SK-N-DZ (cell line): ENCODE results near the gene TEX44.
A peak's percentile ranks its signal among the peaks of the same experiment; 100 is the strongest.

Source experiments
- DNase-seq: peaks from one replicate; pipeline ENCODE4 v3.0.0-alpha.2; 2015; ENCODE audit warnings: low spot score

TEX44 gene

DNA sequence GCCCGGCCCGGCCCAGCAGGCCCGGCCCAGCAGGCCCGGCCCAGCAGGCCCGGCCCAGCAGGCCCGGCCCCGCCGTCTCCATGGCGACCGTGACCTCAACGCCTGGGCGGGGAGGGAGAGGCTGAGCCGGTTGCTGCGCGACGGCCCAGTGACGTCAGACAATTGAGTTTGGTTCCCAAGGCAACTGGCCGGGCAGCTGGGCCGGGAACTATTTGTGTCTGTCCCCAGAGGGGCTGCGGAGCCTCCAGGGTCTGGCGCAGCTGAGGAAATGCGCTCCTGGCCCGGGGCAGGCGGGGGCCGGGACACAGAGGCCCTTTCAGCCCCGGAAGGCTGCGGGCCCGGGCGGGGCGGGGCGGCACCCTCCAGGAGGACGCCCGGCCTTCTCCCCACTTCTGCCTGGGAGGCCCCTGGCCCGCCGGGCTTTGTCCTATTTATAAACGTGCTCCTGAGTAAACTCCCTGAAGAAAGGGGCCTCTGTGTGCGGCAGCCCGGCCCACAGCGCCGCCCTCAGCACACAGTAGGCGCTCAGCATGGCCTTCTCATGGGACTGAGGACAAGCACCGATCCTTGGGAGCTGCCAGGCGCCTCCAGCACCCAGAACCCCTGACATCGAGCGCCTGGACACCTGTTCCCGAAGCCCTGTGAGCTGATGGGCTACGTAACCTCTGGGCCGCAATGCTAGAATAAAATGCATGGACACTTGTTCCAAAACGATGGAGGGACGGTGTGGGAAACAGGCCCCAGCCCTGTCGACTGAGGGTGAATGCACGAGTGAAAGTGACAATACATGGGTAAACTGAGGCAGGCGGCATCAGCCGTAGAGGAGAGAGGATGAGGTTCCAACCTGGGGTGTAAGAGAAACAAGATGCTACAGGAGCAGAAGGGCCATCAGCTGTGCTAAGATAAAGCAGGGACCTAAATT lies 12.3 kb downstream of the TEX44 start:
- peak; percentile 98 for DNase-seq

DNA sequence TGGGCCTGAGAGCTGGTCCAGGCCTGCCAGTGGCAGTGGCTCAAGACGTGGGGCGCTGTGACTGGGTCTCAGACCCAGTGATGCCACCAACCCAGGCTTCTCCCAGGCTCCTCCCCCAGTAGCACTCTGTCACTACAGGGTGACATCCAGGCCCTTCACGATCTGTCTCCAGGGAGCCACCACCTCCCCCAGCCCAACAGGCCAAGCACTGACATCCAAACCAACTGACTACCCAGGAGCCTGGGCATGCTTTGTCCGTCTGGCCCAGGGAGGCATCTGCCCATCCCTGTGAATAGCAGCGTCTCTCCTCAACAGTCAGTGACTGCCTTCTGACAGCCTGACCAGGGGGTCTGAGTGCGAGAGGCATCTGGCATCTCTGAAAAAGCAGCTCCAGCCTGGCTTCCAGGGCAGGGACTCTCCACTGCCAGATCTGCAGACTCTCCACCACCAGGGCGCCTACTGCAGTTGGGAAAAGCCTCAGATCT lies 13.0 kb downstream of the TEX44 start:
- DNase-seq = peak; percentile 85

DNA sequence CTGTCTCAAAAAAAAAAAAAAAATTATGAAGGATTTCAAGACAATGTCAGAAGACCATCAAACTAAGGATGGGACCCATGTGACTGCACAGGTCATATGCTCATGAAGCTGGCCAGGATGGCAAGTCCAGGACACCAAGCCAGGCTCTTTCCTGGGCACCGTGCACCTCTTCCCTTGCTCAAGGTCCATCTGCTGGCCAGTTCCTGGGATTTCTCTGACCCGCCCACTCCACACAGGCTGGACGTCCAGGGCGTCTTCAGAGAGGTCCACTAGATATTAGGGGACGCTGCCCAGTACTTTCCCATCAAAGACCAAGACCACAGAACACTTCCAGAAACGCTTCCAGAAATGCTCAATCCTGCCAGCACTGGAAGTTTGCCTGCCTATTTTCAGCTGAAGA lies 14.3 kb downstream of the TEX44 start:
- DNase-seq = no peak

DNA sequence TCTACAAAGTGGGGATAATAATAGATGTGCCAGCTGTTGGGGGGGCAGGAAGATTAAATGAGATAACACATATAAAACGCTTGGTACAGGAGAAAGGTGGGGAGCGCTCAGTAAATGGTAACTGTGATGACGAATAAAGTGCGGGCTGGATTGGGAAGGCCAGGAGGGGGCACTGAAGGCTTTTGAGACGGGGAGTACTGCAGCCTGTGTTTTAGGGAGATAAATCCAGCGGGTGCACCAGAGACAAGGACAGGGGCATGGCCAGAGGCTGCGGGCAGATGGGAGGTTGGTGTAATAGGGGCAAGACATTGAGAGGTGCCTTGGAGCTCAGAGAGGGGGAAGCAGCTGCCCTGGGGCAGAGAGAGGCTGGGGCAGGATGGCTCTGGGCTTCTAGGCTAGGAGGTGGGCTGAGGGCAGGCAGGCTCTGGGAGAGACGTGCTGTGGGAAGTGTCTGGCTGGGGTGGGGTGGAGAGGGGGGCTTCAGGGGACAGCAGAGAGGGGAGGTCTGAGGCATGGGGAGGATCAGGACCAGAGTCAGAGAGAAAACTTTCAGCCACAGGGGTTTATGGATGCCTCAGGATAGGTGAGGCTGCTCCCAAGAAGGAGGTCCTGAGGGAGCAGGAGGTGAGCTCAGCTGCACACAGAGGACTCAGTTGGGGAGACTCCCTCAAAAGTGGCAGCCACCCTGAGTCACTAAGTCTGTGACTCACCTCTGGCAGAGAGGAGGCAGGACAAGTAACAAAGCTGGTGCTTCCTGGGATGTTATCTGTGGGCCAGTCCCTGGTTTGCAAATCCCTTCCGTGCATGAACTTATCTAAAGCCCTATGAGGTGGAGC lies 18.8 kb downstream of the TEX44 start:
- DNase-seq = no peak

DNA sequence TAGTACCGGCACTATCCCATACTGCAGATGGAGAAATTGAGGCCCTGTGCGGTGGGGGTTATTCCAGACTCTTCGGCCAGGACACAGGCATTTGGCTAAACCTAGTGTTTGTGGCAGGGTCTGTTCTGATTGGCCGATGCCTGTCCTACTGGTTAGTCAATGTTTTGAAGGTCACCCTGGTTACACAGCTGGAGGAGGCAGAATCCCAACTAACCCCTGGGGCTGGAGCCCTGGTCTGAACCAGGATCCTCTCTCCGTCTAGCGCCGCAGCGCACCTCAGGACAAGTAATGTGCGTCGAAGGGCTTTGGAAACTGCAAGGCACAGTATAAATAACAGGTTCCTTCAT lies 19.4 kb downstream of the TEX44 start:
- no peak for DNase-seq

DNA sequence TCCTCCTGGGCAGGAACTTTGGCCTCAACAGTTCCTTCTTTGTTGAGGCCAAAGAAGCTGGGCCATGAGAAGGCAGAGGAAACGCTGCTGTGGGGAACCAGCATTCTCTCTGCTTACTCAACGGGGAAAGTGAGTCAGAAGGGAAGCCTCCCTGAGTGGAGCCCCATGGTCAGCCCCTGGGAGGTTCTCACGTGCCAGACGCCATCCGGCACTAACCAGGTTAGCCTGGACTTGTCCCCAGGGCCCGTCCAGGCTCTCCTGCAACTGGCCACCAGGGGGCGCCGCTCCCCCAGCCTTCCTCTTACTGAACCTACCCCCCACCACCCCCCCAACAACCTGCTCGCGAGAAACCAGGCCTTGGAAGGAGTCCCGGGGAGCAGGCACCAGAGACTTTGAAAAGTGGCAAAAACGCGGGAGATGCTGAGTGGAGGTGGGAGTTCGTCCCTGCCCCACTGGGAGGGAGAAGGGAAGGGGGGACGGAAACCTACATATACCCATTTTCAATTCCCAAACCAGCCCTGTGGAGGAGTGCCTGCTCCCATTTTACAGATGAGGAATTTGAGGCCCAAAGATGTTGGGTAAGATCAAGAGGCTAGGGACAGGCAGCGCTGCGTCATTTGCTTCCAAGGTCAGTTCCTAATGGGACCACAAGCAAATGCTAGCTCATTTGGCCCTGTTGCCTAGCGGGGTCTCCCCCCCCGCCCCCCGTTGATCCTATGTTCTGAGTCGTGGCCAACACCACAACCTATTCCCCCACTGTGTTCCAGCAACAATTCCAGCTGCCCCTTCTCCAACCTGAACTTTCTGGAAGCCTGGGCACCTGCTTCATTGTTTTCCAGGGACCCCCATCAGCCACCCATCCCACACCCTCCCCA lies 20.0 kb downstream of the TEX44 start:
- peak; percentile 88 for DNase-seq

DNA sequence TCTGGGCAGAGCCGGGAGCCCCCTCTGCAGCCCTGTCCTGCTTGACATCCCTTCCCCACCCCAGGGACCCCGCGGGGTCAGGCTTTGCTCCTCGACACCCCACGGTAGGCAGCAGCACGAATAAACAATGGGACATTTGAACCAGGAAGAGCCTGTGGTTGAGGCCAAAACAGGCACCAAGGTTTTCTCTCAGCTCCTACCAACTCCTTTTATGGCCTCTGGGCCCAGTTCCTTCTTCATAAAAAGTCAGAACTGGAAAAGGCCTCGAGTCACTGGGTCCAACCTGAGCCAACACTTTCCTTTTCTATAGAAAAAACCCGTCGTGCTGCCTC lies 20.6 kb downstream of the TEX44 start:
- DNase-seq = no peak

DNA sequence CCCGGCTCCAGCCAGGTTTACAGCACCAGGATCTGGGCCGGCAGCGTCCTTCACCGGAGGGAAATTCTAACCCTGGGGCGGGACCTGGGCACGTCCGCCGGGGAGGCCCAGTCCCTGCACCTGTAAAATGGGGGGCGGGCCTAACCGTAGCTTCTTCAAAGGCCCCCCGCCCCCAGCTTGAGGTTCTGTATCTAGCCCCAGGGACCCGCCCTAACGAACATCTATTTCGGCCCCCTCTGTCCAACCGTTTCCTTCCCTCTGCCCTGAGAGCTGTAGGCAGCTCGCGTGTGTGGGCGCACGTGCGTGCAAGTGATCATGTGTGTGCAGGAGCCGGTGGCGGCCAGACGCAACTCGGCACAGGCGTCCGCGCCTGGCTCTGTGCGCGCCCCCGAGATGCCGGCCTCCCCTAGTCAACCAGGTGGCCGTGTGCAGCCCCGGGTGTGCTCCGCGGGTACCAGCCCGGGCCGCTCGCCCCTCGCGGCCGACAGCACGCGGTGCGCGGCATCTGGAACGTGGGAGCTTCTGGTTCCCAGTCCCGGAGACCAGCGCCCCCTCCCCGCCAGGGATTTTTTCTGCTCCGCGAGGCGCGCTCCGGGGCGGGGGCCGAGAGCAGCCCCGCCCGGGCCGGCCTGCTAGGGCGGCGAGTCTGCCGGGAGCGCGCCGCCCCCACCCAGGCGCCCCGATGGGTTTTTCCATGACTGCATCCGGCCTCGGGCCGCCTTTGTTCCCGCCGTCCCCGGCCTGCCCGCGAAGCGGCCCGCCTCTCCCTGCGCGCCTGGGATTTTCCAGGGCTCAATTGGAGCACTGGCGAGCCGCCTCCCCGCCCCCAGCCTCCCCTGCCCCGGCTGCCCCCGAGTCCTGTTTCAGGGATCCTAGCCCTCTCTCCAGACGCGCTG lies 21.2 kb downstream of the TEX44 start:
- peak; percentile 70 for DNase-seq

DNA sequence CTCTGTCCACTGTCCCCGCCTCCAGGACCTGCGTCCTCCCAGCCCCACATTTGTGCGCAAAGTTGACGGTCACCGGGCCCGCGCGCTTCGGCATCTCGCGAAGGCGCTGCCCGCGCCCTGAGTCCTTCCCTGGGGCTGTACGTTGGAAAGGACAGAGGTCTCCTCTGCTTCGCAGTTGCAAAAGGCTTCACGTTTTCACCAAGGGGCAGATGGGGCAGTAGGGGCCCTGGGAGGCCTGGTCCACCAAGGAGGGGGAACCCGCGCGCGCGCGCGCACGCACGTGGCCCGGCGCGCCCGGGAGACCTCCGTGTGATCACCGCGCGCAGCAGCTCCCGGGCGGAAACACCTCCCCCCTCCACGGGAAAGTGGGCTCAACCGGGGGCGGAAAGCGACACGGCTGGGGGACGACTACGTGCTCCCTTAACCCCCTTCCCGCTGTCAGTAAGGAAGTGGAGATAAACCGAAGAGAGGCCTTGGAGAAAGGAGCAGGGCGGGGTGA lies 21.9 kb downstream of the TEX44 start:
- DNase-seq = no peak

DNA sequence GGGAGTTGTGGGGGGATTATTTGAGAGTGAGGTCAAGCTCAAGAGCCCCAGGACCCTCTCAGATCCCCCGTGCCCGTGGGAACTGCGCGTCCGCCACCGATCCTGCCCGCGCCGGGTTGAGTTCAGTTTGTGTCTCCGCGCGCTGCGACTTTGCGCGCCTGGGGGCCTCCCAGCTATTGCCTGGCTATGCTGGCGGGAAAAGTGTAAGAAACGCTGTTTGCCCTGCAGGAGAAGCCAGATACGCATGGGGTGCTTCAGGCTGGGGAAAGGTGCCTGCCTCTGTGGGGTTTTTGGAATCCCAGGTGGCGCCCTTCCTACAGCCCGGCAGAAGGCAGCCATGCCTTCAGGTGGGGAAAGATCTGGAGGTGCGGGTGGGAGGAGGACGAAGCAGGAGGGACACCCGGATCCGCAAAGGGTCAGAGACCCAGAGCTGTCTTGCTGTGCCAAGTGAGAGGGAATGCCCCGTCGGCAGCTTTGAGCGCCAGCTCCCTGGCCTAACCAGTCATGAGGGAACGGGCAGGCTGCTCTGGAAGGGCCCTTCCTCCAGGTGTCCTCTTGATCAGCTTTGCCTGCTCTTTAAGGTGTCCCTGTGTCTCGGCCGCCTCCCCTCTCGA lies 22.5 kb downstream of the TEX44 start:
- DNase-seq = no peak

DNA sequence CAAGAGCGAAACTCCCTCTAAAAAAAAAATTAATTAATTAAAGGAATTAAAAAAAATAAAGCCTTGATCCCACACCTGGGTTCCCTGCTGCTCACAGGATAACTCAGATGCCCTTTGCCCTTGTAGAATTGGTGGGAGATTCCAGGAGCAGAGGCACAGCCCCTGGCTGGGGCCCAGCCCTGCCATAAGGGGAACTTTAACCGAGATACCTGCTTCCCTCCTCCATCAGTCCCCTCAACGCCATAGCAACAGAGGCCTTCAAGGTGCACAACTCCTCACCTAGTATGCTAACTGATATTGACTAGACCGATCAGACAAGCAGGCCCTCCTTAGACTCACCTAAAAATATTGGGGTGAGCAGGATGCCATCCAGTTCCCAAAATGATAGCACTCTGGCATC lies 23.6 kb downstream of the TEX44 start:
- DNase-seq = no peak

DNA sequence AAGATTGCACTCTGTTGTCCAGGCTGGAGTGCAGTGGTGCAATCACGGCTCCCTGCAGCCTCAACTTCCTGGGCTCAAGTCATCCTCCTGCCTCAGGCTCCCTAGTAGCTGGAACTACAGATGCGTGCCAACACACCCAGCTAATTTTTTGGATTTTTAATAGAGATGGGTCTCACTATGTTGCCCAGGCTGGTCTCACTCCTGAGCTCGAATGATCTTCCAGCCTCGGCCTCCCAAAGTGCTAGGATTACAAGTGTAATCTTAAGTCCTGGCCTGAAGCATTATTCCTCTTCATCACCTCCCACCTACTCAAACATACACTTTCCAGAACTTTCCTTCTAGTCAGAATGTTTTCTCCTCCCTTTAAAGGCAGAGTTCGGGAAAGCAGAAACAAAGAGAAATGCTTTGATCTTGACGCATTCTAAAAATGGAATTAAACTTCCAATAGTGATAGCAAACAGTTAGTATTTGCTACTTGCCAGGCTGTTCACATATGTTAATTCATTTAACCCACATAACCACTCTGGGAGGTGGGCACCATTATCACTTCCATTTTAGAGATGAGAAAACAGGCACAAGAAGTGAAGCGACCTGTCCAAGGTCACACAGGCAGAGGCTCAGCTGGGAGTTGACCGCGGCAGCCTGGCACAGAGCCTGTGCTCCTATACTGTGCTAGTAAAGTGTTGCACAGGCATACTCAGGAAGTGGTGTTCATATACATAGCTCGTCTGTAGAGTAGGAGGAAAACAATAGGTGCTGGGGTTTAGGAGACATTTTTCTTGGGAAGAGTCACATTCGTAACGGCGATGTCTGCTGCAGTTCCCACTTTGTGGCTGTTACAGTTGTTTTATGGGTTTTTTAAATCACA lies 24.6 kb downstream of the TEX44 start:
- no peak for DNase-seq

DNA sequence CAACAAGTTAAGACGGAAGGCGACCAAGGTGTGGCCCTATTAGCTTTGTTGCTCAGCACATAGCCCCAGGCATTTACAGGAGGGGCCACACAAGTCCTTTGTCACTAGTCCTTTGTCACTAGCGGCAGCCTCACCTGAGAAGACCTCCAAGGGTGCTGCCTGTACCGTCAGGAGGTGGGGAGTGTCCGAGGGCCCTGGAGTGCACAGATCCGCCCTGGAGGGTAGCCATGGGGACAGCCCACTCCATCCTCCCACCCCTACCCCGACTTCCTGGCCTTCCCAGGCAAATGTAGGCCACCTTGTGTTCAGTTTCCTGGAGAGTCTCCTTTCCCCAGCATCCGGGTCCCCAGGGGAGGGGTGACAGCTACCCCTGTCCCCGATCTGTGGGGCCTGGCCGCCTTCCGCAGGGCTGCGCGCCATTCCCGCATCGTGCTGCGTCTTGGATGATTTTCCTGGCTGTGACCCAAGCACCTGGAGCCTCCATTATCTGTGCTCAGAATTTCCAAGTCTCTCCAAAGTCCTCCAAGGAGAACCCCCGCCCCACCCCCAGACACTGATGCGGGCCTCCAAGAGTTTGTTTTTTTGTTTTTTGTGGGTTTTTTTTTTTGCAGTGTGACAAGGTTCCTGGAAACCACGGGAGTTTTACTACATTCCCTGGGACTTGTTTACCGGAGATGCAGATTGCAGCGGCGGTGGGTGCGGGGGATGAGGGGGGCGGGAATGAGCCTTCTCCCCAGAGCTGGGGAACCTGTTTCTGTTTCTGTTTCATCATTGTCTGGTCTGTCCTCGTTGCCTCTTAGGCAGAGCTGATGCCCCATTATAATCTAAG lies 28.6 kb downstream of the TEX44 start:
- DNase-seq = peak; percentile 69

DNA sequence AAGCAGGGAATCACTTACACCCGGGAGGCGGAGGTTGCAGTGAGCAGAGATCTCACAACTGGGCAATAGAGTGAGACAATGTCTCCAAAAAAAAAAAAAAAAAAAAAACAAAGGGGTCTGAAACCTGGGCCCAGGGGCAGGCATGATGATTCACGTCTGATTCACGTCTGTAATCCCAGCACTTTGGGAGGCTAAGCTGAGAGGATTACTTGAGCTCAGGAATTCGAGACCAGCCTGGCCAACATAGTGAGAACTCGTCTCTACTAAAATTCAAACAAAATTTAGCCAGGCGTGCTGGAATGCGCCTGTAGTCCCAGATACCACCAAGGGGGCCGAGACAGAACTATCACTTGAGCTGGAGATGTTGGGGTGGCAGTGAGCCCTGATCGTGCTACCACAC lies 30.3 kb downstream of the TEX44 start:
- no peak for DNase-seq

DNA sequence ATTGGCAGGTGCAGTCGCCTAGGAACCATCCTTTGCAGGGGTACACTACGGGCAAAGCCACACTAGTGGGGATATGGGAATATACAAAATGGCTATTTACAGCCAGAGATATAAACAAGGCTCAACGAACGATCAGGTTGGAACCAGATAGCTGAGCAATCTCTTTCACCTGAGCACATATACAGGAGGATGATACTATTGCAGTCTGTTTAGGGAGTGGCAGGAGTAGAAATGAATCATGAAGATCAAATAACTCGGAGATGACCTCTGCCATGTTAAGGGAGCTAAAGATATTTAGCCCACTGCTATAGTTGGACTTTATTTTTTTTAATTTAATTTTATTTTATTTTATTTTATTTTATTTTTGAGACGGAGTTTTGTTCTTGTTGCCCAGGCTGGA lies 33.8 kb downstream of the TEX44 start:
- DNase-seq = no peak

DNA sequence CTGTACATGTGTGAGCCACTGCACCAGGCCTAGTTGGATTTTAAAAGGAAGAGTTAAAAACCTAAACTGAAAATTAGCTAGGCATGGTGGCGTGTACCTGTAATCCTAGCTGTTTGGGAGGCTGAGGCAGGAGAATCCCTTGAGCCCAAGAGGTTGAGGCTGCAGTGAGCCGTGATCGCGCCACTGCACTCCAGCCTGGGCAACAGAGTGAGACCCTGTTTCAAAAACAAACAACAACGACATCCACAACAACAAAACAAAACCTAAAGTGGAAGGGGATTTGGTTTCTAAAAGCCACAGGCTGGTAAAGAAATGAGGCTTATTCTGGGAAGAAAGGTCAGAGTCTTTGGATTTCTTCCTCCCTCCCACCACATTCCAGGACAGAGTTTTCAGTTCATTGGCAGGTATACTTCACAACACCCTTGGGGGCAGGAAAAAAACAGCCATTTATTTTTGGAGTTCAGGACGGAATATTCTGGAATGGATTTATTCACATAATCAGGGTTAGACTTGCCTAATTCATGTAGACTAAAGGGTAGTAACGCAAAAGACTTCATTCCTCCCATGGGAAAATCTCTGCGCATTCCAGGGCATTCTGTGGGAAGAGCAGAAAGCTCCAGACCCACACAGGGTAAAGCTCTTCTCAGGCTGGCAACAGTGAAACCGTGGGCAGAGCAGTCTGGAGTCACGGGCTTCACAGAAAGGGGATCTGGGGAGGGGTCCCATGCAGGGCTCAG lies 34.9 kb downstream of the TEX44 start:
- DNase-seq = no peak

DNA sequence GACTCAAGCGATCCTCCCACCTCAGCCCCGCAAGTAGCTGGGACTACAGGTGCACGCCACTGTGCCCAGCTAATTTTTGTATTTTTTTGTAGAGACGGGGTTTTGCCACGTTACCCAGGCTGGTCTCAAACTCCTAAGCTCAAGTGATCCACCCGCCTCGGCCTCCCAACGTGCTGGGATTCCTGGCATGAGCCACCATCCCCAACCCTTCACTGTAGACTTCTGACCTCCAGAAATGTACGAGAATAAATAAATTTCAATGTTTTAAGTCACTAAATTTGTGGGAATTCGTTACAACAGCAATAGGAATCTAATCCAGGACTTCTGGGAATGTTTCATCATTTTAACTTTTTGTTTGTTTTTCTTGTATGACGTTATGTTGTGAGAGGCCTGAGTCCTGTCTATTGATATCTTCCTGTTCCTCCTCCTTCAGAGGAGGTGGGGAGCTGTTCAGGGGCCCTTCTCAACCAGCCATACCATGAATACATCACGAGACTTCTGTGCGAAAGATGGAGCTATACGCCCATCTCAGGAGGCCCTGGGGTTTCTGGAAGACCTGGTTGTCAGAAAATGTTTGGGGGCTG lies 40.0 kb downstream of the TEX44 start:
- no peak for DNase-seq
